Type B pancreatic cell (in vitro differentiated cells): ENCODE results near the gene PIP5K1C. TPM values are rescaled to one million over a fixed set of nuclear protein-coding genes. Genes with fewer than 3 reads are reported as not detected.

ENCODE experiments used
- DNase-seq: peaks from one replicate; pipeline ENCODE4 v3.0.0; 2021; ENCODE audit warnings: mixed read lengths; ENCODE audit not compliant: unreplicated experiment; ENCODE audit errors: extremely low spot score
- H3K27ac Mint-ChIP-seq: 2 replicates; pipeline ENCODE4 v1.8.0; 2021; ENCODE audit warnings: mild to moderate bottlenecking, mixed read lengths
- H3K27me3 Mint-ChIP-seq: 2 replicates; pipeline ENCODE4 v1.8.0; 2021; ENCODE audit warnings: mixed read lengths
- H3K36me3 Mint-ChIP-seq: 2 replicates; pipeline ENCODE4 v1.8.0; 2021; ENCODE audit warnings: mixed read lengths
- H3K4me1 Mint-ChIP-seq: one replicate; pipeline ENCODE4 v1.8.0; 2021; ENCODE audit warnings: mixed read lengths; ENCODE audit not compliant: unreplicated experiment
- H3K4me3 Mint-ChIP-seq: 2 replicates; pipeline ENCODE4 v1.8.0; 2021; ENCODE audit warnings: mild to moderate bottlenecking, mixed read lengths
- H3K9me3 Mint-ChIP-seq: 2 replicates; pipeline ENCODE4 v1.8.0; 2021; ENCODE audit warnings: mixed read lengths
- CTCF ChIP-seq: fragments of 200-600 bp; sonication (generic); conservative IDR thresholded peaks from 2 replicates; pipeline ENCODE4 v1.5.0; 2021; ENCODE audit warnings: antibody characterized with exemption, mild to moderate bottlenecking
- total RNA-seq: library from RNA; stranded (reverse); gene quantifications from 2 replicates; pipeline ENCODE4 v1.2.1, GENCODE V29; 2021; ENCODE audit warnings: low replicate concordance

PIP5K1C gene
- total RNA-seq, 1 donor from 2014 or later: 44.5 TPM

DNA sequence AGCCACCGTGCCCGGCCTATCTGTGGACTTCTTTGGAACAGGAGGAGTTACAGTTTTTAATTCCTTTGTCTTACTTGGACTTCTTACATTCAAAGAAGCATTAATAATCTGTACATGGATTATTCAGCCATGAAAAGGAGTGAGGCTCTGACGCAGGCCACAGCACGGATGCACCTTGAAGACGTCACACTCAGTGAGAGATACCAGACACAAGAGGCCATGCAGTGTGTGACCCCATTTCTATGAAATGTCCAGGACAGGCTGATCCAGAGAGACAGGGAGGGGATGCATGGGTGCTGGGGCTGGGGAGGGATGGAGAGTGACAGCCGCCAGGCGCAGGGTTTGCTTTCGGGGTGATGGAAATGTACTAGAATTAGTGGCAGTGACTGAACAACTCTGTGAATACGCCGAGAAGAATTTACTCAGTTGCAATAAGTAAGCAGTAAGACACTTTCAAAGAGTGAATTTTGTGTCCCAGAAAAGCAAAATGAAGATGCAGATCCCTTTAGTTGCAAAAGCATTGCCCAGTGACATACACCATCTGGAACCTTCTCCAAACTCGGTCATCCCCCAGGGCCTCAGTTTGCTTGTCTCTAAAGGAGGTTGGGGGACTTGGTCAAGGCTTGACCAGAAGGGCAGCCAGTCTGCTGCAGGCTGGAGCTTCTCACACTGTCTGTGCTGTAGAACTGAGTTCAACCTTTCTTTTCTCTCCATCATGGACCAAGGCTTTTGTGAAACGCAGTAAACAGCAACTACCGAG lies 25.3 kb downstream of the PIP5K1C start:
- Mint-ChIP-seq H3K27me3 (no peaks in the 10 kb centered on the region), H3K4me1 (peaks cover 12% of the 10 kb centered on the region), H3K4me3 (no peak overlapping the region), H3K9me3 (no peaks in the 10 kb centered on the region), H3K27ac (no peak overlapping the region), H3K36me3 (peaks cover 3% of the 10 kb centered on the region)
- no peak for DNase-seq
- no peak for TF ChIP-seq CTCF

- no peak for DNase-seq
- no peaks in the 10 kb centered on the region for H3K9me3 Mint-ChIP-seq
- no peak overlapping the region for H3K27ac Mint-ChIP-seq
- H3K27me3 Mint-ChIP-seq: no peaks in the 10 kb centered on the region
- H3K36me3 Mint-ChIP-seq: no peaks in the 10 kb centered on the region
- peaks cover 21% of the 10 kb centered on the region for H3K4me1 Mint-ChIP-seq
- TF ChIP-seq CTCF: no peak
- no peak overlapping the region for H3K4me3 Mint-ChIP-seq
These were observed 26.5 kb downstream of the PIP5K1C start for GRCh38 chr19:3673506-3674439.

DNA sequence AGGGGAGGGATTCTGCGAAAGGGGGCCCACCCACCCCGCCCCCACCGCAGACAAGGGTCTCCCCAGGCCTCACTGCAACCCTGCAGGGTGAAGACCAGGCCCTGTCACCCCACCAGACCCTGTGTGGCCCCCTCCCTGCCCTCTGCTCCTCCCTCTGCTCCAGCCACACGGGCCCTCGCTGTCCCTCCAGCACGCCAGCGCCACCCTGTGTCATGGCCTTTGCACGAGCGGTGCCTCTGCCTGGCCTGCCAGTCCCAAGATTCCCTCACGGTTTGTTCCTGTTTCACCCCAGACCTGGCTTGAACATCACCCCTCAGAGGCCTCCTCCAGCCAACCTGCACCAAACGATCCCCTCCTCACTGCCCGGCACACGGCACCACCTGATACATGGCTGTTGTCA lies 27.3 kb downstream of the PIP5K1C start:
- H3K9me3 Mint-ChIP-seq: no peaks in the 10 kb centered on the region
- TF ChIP-seq CTCF: no peak
- DNase-seq: no peak
- H3K4me1 Mint-ChIP-seq: peaks cover 28% of the 10 kb centered on the region
- no peaks in the 10 kb centered on the region for H3K36me3 Mint-ChIP-seq
- H3K27me3 Mint-ChIP-seq: no peaks in the 10 kb centered on the region
- no peak overlapping the region for H3K4me3 Mint-ChIP-seq
- no peak overlapping the region for H3K27ac Mint-ChIP-seq

DNA sequence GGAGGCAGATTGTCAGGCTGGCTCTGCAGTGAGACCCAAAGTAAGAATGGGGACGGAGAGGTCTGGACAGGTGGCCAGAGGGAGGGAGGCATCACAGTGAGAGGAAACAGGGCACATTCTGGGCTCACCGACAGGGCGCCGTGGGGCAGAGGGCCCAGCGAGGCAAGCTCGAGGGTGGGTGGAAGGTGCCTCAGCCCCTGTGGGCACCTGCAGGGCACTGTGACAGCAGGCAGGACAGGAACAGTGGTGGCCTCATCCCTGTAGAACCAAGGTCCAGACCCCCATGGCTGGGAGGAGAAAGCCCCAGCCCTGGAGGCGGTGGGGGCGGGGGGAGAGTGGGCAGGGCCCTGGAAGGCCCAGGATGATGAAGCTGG lies 27.7 kb downstream of the PIP5K1C start:
- Mint-ChIP-seq H3K27ac (peak overlapping the region; percentile 16), H3K36me3 (no peaks in the 10 kb centered on the region), H3K4me1 (peaks cover 29% of the 10 kb centered on the region), H3K9me3 (no peaks in the 10 kb centered on the region), H3K27me3 (no peaks in the 10 kb centered on the region), H3K4me3 (no peak overlapping the region)
- no peak for TF ChIP-seq CTCF
- DNase-seq: no peak

DNA sequence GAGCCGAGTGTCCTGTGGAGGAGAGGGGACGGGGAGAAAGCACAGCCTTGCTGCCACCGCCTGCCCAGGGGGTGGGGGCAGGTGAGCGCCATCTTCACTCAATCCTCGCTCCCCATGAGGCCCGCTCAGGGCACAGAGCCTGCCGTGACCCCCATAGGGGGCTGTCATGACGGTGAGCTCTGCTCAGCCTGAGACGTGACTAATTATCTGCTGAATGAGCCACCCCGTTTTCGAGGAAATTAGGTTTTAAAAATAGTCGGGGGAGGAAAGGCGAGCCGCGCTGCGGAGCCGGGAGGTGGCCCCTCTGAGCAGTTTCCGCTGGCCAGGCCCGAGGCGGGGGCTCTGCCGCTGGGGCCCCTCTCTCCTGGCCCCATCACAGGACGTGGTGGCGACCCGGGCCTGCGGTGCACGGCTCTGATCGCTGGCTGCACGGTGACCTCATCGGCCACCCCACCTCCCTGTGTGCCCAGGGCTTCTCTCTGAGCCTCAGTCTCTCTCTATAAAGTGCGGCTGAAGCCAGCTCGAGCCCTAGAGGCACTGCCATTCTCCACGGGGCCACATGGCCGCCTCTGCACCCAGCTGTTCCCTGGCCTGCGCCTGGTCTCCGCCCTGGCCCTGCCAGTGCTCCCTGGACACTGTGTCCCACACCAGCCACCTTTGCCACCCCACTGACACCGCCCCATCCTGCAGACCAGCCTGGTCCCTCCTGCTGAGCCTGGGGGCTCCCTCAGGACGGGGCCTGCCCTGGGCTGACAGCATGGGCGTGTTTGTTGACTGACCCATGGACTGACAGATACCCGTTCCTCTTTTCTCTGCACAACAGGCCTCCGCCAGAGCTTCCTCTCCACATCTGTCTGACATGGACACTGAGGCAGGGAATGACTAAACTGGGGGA lies 28.3 kb downstream of the PIP5K1C start:
- H3K27me3 Mint-ChIP-seq: no peaks in the 10 kb centered on the region
- H3K4me1 Mint-ChIP-seq: peaks cover 29% of the 10 kb centered on the region
- H3K36me3 Mint-ChIP-seq: no peaks in the 10 kb centered on the region
- DNase-seq: no peak
- H3K4me3 Mint-ChIP-seq: peak overlapping the region; percentile 22
- peak; percentile 24 for TF ChIP-seq CTCF
- peak overlapping the region; percentile 16 for H3K27ac Mint-ChIP-seq
- no peaks in the 10 kb centered on the region for H3K9me3 Mint-ChIP-seq
